Epithelial cell of proximal tubule (primary cell): Measurements from ENCODE around the gene RAB8A. TPM values are rescaled to one million over a fixed set of nuclear protein-coding genes. Genes with fewer than 3 reads are reported as not detected.

Experiments
- DNase-seq: peaks from one replicate; pipeline ENCODE4 v3.0.0-alpha.2; 2011; ENCODE audit warnings: low read depth
- H3K4me3 ChIP-seq: 2 replicates; pipeline ENCODE4 v1.5.1; 2011; ENCODE audit warnings: low read depth, mild to moderate bottlenecking, low read length
- CTCF ChIP-seq: conservative IDR thresholded peaks from 2 replicates; pipeline ENCODE4 v1.5.1; 2012; ENCODE audit warnings: low read depth, mild to moderate bottlenecking, low read length
- total RNA-seq: library from RNA; depleted of rRNA; stranded (reverse); fragments of >200 nt; gene quantifications from 2 replicates; pipeline ENCODE4 v1.2.3, GENCODE V29; 2015

The RAB8A gene
- total RNA-seq, 1 donor from 2014 or later, result 62.4 TPM

GRCh38 chr19:16134510-16134909 is 22.8 kb downstream of the RAB8A start:
- TF ChIP-seq CTCF, result no peak
- no peak for DNase-seq
- H3K4me3 ChIP-seq, result no peak overlapping the region

- no peak overlapping the region for H3K4me3 ChIP-seq
- no peak for DNase-seq
- no peak for TF ChIP-seq CTCF
These were observed 23.9 kb downstream of the RAB8A start for GRCh38 chr19:16135430-16136127.

DNA sequence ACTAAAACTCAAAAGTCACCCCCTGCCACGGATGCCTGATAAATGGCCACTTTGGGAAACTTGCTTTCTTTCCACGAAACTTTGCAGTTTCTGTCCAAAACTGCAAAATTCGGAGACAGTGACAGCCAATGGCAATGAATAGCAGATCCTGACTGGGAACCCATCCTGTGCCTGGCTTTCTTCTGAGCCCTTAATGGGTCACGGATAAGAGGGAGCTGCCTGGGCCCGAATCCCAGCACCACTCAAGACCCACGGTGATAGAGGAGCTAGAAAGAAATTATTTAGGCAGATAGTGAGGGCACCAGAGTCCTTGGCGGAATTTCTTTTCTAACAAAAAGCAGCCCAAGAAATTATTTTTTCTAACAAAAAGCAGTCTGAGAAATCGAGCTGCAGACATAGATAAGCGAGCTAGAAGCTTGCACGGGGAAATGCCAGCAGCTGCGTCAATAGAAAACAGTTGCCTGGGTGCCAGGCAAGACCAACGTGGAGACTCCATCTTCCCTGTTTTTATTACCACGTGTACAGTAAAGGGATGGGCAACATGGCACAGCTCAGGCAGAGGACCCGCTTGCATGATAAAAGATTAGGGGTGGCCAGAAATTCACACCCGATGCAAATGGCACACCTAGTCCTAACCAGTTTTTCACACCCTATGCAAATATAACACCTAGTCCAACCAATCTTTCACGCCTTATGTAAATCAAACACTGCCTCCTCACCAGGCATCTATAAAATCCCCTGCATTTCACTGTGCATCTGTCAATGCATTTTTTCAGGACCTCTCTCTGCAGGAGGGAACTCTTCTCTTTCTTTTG is 24.7 kb downstream of the RAB8A start:
- DNase-seq, result no peak
- no peak for TF ChIP-seq CTCF
- H3K4me3 ChIP-seq, result no peak overlapping the region

- DNase-seq, result no peak
- H3K4me3 ChIP-seq, result no peak overlapping the region
- TF ChIP-seq CTCF, result no peak
These were observed 28.1 kb downstream of the RAB8A start for GRCh38 chr19:16139752-16140151.

DNA sequence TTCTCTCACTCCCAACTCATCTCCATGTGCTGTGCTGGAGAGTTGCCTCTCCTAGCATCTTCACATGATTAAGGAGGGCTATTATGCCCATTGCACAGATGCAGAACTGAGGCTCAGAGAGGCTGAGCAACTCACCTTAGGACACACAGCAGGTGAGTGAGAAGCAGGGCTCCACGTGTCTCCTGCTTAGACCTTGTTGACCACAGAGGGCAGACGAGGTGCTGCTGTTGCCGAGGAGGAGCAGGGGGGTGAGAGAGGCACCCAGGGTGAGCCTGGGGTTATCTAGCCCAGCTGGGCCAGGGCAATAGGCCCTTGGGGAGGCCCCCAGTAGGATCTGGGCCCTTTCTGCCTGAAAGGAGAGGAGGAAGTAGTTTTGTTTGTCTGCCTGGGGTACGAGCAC is 29.4 kb downstream of the RAB8A start:
- DNase-seq, result no peak
- H3K4me3 ChIP-seq, result no peak overlapping the region
- no peak for TF ChIP-seq CTCF

GRCh38 chr19:16142032-16142580 is 30.4 kb downstream of the RAB8A start:
- no peak overlapping the region for H3K4me3 ChIP-seq
- no peak for DNase-seq
- TF ChIP-seq CTCF, result no peak
